GM23338 (cell line): ENCODE measurements around the gene MAGI3. TPM values are rescaled to one million over a fixed set of nuclear protein-coding genes. Genes with fewer than 3 reads are reported as not detected.

Experiments used
- ATAC-seq: fragments of 200-7000 bp; cut with Tn5 transposase; 3 replicates; pipeline ENCODE4 v1.9.1; 2020
- DNase-seq: peaks from one replicate; pipeline ENCODE4 v3.0.0-alpha.2; 2015; ENCODE audit warnings: low spot score
- H2AFZ ChIP-seq: fragments of 200-600 bp; sonication (generic); 2 replicates; pipeline ENCODE4 v1.8.0; 2016; ENCODE audit warnings: antibody characterized with exemption, mild to moderate bottlenecking, moderate library complexity
- H3F3A ChIP-seq: fragments of 200-600 bp; sonication (generic); replicated peaks from 2 replicates; pipeline ENCODE4 v1.8.0; 2017; ENCODE audit warnings: antibody characterized with exemption, mixed run types, low read depth
- H3K27ac ChIP-seq: fragments of 200-600 bp; sonication (generic); 2 replicates; pipeline ENCODE4 v1.6.1; 2016; ENCODE audit warnings: low read depth
- H3K27me3 ChIP-seq: fragments of 200-600 bp; sonication (generic); 2 replicates; pipeline ENCODE4 v1.8.0; 2016; ENCODE audit warnings: mild to moderate bottlenecking, mixed run types, moderate library complexity; ENCODE audit not compliant: insufficient read depth
- H3K36me3 ChIP-seq: fragments of 200-600 bp; sonication (generic); 2 replicates; pipeline ENCODE4 v1.8.0; 2016; ENCODE audit warnings: mild to moderate bottlenecking; ENCODE audit not compliant: insufficient read depth
- H3K4me1 ChIP-seq: fragments of 200-600 bp; sonication (generic); 2 replicates; pipeline ENCODE4 v1.8.0; 2016; ENCODE audit warnings: mild to moderate bottlenecking, moderate library complexity; ENCODE audit not compliant: insufficient read depth
- H3K4me2 ChIP-seq: fragments of 200-600 bp; sonication (generic); 2 replicates; pipeline ENCODE4 v1.7.1; 2017; ENCODE audit warnings: mixed run types
- H3K4me3 ChIP-seq: fragments of 200-600 bp; sonication (generic); 2 replicates; pipeline ENCODE4 v1.6.1; 2016; ENCODE audit warnings: mixed run types
- H3K79me2 ChIP-seq: fragments of 200-600 bp; sonication (generic); replicated peaks from 2 replicates; pipeline ENCODE4 v1.8.0; 2017; ENCODE audit warnings: mild to moderate bottlenecking; ENCODE audit not compliant: insufficient read depth
- H3K9me2 ChIP-seq: fragments of 200-600 bp; sonication (generic); 2 replicates; pipeline ENCODE4 v1.8.0; 2017; ENCODE audit not compliant: insufficient read depth
- H4K20me1 ChIP-seq: fragments of 200-600 bp; sonication (generic); replicated peaks from 2 replicates; pipeline ENCODE4 v1.8.0; 2017; ENCODE audit warnings: mild to moderate bottlenecking; ENCODE audit not compliant: insufficient read depth
- H3K27ac Mint-ChIP-seq: 2 replicates; pipeline ENCODE4 v1.8.0; 2020; ENCODE audit warnings: inconsistent platforms, mild to moderate bottlenecking, moderate library complexity, mixed read lengths
- H3K27me3 Mint-ChIP-seq: 3 replicates; pipeline ENCODE4 v1.8.0; 2022; ENCODE audit warnings: low read depth, mild to moderate bottlenecking, moderate library complexity, mixed read lengths, inconsistent platforms; ENCODE audit not compliant: insufficient read depth, poor library complexity
- H3K36me3 Mint-ChIP-seq: 3 replicates; pipeline ENCODE4 v1.8.0; 2021; ENCODE audit warnings: low read depth, mild to moderate bottlenecking, inconsistent platforms, moderate library complexity, mixed read lengths
- H3K4me1 Mint-ChIP-seq: 3 replicates; pipeline ENCODE4 v1.8.0; 2020; ENCODE audit warnings: mild to moderate bottlenecking, inconsistent platforms, mixed read lengths
- H3K4me3 Mint-ChIP-seq: 3 replicates; pipeline ENCODE4 v1.8.0; 2021; ENCODE audit warnings: moderate library complexity, mild to moderate bottlenecking, inconsistent platforms, mixed read lengths
- H3K9me3 Mint-ChIP-seq: 3 replicates; pipeline ENCODE4 v1.8.0; 2020; ENCODE audit warnings: moderate library complexity, mild to moderate bottlenecking, inconsistent platforms, mixed read lengths
- CREB1 ChIP-seq: fragments of 250-450 bp; sonication (Bioruptor Pico); IDR thresholded peaks from 2 replicates; pipeline ENCODE4 v1.5.0; 2020; ENCODE audit warnings: low read depth, mild to moderate bottlenecking, moderate library complexity
- EZH2 ChIP-seq: fragments of 200-600 bp; sonication (generic); IDR thresholded peaks from one replicate; pipeline ENCODE4 v1.8.0; 2017; ENCODE audit warnings: antibody characterized with exemption, mild to moderate bottlenecking, low read depth; ENCODE audit not compliant: unreplicated experiment
- EZH2phosphoT487 ChIP-seq: fragments of 200-600 bp; sonication (generic); IDR thresholded peaks from one replicate; pipeline ENCODE4 v1.8.1; 2018; ENCODE audit warnings: antibody characterized with exemption; ENCODE audit not compliant: unreplicated experiment
- NANOG ChIP-seq: IDR thresholded peaks from 2 replicates; pipeline ENCODE4 v1.6.1; 2016; ENCODE audit warnings: antibody characterized with exemption, borderline replicate concordance
- POLR2AphosphoS5 ChIP-seq: IDR thresholded peaks from 2 replicates; pipeline ENCODE4 v1.6.1; 2016; ENCODE audit warnings: antibody characterized with exemption, low read depth
- STAT1 ChIP-seq: IDR thresholded peaks from one replicate; pipeline ENCODE4 v1.6.1; 2016; ENCODE audit warnings: antibody characterized with exemption; ENCODE audit not compliant: unreplicated experiment
- ZNF331 ChIP-seq: fragments of 250-450 bp; sonication (Bioruptor Pico); IDR thresholded peaks from 2 replicates; pipeline ENCODE4 v1.5.0; 2020; ENCODE audit warnings: low read depth, mild to moderate bottlenecking, moderate library complexity
- polyA plus RNA-seq: library from polyadenylated mRNA; unstranded; fragments of >200 nt; fragmentation: Nextera tagmentation; extraction: Ambion mirVana; gene quantifications from 2 replicates; pipeline ENCODE4 v1.2.1, GENCODE V29; 2016
- total RNA-seq: library from RNA; depleted of rRNA; stranded (reverse); fragments of >200 nt; shearing (Covaris generic); gene quantifications from 2 replicates; pipeline ENCODE4 v1.2.3, GENCODE V29; 2014
- TF ChIP-seq, protein P1 (sequence below): IDR thresholded peaks from 2 replicates; pipeline ENCODE4 v1.6.1; 2016; ENCODE audit warnings: antibody characterized with exemption
- TF ChIP-seq, protein P2 (sequence below): fragments of 250-450 bp; sonication (Bioruptor Pico); IDR thresholded peaks from 2 replicates; pipeline ENCODE4 v1.5.0; 2020; ENCODE audit warnings: mild to moderate bottlenecking, moderate library complexity

Gene MAGI3
- total and polyA plus RNA-seq, 2 experiments from 2014 or later = 3.9 to 10.0 TPM

DNA sequence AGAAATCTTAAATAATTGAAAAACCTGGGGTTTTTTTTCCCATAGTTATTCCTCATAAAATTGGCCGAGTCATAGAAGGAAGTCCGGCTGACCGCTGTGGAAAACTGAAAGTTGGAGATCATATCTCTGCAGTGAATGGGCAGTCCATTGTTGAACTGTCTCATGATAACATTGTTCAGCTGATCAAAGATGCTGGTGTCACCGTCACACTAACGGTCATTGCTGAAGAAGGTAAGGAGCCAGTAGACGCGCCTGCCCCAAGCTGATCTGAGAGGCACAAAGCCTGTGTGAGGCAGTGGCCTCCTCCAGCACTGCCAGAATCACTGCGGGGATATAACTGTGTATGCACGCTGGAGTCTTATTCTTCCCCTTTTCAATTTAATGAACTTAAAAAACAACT, 268.7 kb downstream of the MAGI3 start (continued):
- TF ChIP-seq EZH2phosphoT487 (no peak), ZNF331 (no peak), NANOG (no peak), CREB1 (CRISPR knock-in tag) (no peak)

DNA sequence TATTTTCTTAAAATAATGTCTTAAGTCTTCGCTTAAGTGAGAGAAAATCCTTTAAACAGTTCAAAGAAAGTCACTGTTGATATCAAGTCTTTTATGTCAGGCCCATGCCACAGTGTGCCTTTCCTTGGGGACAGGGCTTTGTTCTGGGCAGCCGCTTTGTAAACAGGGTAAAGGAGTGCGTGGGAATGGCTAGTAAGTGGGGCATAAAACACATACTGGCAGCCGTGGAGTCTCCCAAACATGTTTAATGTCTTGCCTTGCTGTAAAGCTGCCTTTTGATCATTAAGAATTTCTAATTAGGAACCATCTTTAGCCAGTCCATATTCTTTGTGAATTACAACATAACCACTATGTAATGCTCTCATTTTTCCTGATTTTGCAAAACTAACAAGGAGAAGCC, 269.2 kb downstream of the MAGI3 start:
- H4K20me1 ChIP-seq = no peaks in the 10 kb centered on the region
- Mint-ChIP-seq H3K27me3 (no peaks in the 10 kb centered on the region), H3K4me1 (no peaks in the 10 kb centered on the region), H3K4me3 (no peak overlapping the region), H3K36me3 (no peaks in the 10 kb centered on the region), H3K9me3 (no peaks in the 10 kb centered on the region), H3K27ac (no peak overlapping the region)
- ATAC-seq (no peak), DNase-seq (no peak)
- H3K27ac ChIP-seq = no peak overlapping the region
- TF ChIP-seq POLR2AphosphoS5 (no peak), EZH2 (no peak), STAT1 (no peak), ZNF331 (no peak), CREB1 (CRISPR knock-in tag) (no peak)
- TF ChIP-seq, protein P1, sequence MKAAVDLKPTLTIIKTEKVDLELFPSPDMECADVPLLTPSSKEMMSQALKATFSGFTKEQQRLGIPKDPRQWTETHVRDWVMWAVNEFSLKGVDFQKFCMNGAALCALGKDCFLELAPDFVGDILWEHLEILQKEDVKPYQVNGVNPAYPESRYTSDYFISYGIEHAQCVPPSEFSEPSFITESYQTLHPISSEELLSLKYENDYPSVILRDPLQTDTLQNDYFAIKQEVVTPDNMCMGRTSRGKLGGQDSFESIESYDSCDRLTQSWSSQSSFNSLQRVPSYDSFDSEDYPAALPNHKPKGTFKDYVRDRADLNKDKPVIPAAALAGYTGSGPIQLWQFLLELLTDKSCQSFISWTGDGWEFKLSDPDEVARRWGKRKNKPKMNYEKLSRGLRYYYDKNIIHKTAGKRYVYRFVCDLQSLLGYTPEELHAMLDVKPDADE = no peak
- TF ChIP-seq, protein P2, sequence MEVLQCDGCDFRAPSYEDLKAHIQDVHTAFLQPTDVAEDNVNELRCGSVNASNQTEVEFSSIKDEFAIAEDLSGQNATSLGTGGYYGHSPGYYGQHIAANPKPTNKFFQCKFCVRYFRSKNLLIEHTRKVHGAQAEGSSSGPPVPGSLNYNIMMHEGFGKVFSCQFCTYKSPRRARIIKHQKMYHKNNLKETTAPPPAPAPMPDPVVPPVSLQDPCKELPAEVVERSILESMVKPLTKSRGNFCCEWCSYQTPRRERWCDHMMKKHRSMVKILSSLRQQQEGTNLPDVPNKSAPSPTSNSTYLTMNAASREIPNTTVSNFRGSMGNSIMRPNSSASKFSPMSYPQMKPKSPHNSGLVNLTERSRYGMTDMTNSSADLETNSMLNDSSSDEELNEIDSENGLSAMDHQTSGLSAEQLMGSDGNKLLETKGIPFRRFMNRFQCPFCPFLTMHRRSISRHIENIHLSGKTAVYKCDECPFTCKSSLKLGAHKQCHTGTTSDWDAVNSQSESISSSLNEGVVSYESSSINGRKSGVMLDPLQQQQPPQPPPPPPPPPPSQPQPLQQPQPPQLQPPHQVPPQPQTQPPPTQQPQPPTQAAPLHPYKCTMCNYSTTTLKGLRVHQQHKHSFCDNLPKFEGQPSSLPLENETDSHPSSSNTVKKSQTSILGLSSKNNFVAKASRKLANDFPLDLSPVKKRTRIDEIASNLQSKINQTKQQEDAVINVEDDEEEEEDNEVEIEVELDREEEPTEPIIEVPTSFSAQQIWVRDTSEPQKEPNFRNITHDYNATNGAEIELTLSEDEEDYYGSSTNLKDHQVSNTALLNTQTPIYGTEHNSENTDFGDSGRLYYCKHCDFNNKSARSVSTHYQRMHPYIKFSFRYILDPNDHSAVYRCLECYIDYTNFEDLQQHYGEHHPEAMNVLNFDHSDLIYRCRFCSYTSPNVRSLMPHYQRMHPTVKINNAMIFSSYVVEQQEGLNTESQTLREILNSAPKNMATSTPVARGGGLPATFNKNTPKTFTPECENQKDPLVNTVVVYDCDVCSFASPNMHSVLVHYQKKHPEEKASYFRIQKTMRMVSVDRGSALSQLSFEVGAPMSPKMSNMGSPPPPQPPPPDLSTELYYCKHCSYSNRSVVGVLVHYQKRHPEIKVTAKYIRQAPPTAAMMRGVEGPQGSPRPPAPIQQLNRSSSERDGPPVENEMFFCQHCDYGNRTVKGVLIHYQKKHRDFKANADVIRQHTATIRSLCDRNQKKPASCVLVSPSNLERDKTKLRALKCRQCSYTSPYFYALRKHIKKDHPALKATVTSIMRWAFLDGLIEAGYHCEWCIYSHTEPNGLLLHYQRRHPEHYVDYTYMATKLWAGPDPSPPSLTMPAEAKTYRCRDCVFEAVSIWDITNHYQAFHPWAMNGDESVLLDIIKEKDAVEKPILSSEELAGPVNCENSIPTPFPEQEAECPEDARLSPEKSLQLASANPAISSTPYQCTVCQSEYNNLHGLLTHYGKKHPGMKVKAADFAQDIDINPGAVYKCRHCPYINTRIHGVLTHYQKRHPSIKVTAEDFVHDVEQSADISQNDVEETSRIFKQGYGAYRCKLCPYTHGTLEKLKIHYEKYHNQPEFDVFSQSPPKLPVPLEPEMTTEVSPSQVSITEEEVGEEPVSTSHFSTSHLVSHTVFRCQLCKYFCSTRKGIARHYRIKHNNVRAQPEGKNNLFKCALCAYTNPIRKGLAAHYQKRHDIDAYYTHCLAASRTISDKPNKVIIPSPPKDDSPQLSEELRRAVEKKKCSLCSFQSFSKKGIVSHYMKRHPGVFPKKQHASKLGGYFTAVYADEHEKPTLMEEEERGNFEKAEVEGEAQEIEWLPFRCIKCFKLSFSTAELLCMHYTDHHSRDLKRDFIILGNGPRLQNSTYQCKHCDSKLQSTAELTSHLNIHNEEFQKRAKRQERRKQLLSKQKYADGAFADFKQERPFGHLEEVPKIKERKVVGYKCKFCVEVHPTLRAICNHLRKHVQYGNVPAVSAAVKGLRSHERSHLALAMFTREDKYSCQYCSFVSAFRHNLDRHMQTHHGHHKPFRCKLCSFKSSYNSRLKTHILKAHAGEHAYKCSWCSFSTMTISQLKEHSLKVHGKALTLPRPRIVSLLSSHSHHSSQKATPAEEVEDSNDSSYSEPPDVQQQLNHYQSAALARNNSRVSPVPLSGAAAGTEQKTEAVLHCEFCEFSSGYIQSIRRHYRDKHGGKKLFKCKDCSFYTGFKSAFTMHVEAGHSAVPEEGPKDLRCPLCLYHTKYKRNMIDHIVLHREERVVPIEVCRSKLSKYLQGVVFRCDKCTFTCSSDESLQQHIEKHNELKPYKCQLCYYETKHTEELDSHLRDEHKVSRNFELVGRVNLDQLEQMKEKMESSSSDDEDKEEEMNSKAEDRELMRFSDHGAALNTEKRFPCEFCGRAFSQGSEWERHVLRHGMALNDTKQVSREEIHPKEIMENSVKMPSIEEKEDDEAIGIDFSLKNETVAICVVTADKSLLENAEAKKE (CRISPR knock-in tag) = no peak
- H3K4me1 ChIP-seq = no peaks in the 10 kb centered on the region
- no peaks in the 10 kb centered on the region for H3K27me3 ChIP-seq
- no peaks in the 10 kb centered on the region for H3K9me2 ChIP-seq
- H3K36me3 ChIP-seq = no peaks in the 10 kb centered on the region
- no peak overlapping the region for H2AFZ ChIP-seq
- H3K79me2 ChIP-seq = no peaks in the 10 kb centered on the region
- H3K4me2 ChIP-seq = no peak overlapping the region
- H3K4me3 ChIP-seq = no peak overlapping the region
- no peaks in the 10 kb centered on the region for H3F3A ChIP-seq
